ENCODE data around the gene DOK6.

The DOK6 gene

GRCh38 chr18:69484699-69485396, 84.2 kb downstream of the DOK6 start:
- no peak for TF ChIP-seq CTCF (IDR thresholded peaks at IDR 0.05; ENCODE audit: extremely low read depth, missing control alignments)
- no peak for DNase-seq (ENCODE audit: low spot score)

GRCh38 chr18:69487488-69488394, 87.1 kb downstream of the DOK6 start:
- no peak for DNase-seq (ENCODE audit: low spot score)
- TF ChIP-seq CTCF (IDR thresholded peaks at IDR 0.05; ENCODE audit: extremely low read depth, missing control alignments), result no peak

GRCh38 chr18:69490072-69490471, 89.4 kb downstream of the DOK6 start:
- no peak for DNase-seq (ENCODE audit: low spot score)
- TF ChIP-seq CTCF (IDR thresholded peaks at IDR 0.05; ENCODE audit: extremely low read depth, missing control alignments), result no peak

GRCh38 chr18:69490813-69491212, 90.1 kb downstream of the DOK6 start:
- no peak for TF ChIP-seq CTCF (IDR thresholded peaks at IDR 0.05; ENCODE audit: extremely low read depth, missing control alignments)
- DNase-seq (ENCODE audit: low spot score), result no peak

- no peak for TF ChIP-seq CTCF (IDR thresholded peaks at IDR 0.05; ENCODE audit: extremely low read depth, missing control alignments)
- DNase-seq (ENCODE audit: low spot score), result no peak
These were observed 90.9 kb downstream of the DOK6 start for GRCh38 chr18:69491576-69491975.

- TF ChIP-seq CTCF (IDR thresholded peaks at IDR 0.05; ENCODE audit: extremely low read depth, missing control alignments), result no peak
- DNase-seq (ENCODE audit: low spot score), result no peak
These were observed 92.2 kb downstream of the DOK6 start for GRCh38 chr18:69492861-69493260.

GRCh38 chr18:69494841-69495240, 94.2 kb downstream of the DOK6 start:
- TF ChIP-seq CTCF (IDR thresholded peaks at IDR 0.05; ENCODE audit: extremely low read depth, missing control alignments), result no peak
- DNase-seq (ENCODE audit: low spot score), result no peak
